Endodermal cell (in vitro differentiated cells): ENCODE data around the gene USP12. TPM values are rescaled to one million over a fixed set of nuclear protein-coding genes. Genes with fewer than 3 reads are reported as not detected.

Source experiments
- DNase-seq: peaks from one replicate; pipeline ENCODE4 v3.0.0-alpha.2; 2017
- H3K27ac ChIP-seq: 2 replicates; pipeline ENCODE4 v1.5.1; 2013; ENCODE audit warnings: mild to moderate bottlenecking, low read depth, low read length, moderate library complexity
- H3K27me3 ChIP-seq: 2 replicates; pipeline ENCODE4 v1.6.1; 2013; ENCODE audit warnings: mild to moderate bottlenecking, low read length, moderate library complexity; ENCODE audit not compliant: insufficient read depth, control insufficient read depth, poor library complexity, severe bottlenecking
- H3K36me3 ChIP-seq: 2 replicates; pipeline ENCODE4 v1.7.0; 2013; ENCODE audit warnings: mild to moderate bottlenecking, low read length, moderate library complexity; ENCODE audit not compliant: control insufficient read depth, insufficient read depth
- H3K4me1 ChIP-seq: one replicate; pipeline ENCODE4 v1.7.0; 2013; ENCODE audit warnings: low read length; ENCODE audit not compliant: control insufficient read depth, insufficient read depth
- H3K4me3 ChIP-seq: 2 replicates; pipeline ENCODE4 v1.5.1; 2013; ENCODE audit warnings: mild to moderate bottlenecking, low read length, moderate library complexity
- H3K9ac ChIP-seq: 2 replicates; pipeline ENCODE4 v1.6.1; 2013; ENCODE audit warnings: mild to moderate bottlenecking, low read length, moderate library complexity; ENCODE audit not compliant: poor library complexity, severe bottlenecking; ENCODE audit errors: extremely low read depth
- H3K9me3 ChIP-seq: 2 replicates; pipeline ENCODE4 v1.6.1; 2013; ENCODE audit warnings: mild to moderate bottlenecking, low read length, moderate library complexity; ENCODE audit not compliant: control insufficient read depth
- H3K27ac Mint-ChIP-seq: 2 replicates; pipeline ENCODE4 v1.8.0; 2020; ENCODE audit warnings: mixed read lengths
- H3K27me3 Mint-ChIP-seq: 2 replicates; pipeline ENCODE4 v1.8.0; 2021; ENCODE audit warnings: mild to moderate bottlenecking, mixed read lengths; ENCODE audit not compliant: insufficient read depth
- H3K36me3 Mint-ChIP-seq: 2 replicates; pipeline ENCODE4 v1.8.0; 2020; ENCODE audit warnings: low read depth, mixed read lengths
- H3K4me1 Mint-ChIP-seq: 2 replicates; pipeline ENCODE4 v1.8.0; 2020; ENCODE audit warnings: mixed read lengths
- H3K4me3 Mint-ChIP-seq: 2 replicates; pipeline ENCODE4 v1.8.0; 2020; ENCODE audit warnings: mild to moderate bottlenecking, moderate library complexity, mixed read lengths
- H3K9me3 Mint-ChIP-seq: 2 replicates; pipeline ENCODE4 v1.8.0; 2020; ENCODE audit warnings: mild to moderate bottlenecking, mixed read lengths
- whole genome bisulfite sequencing, 2 experiments: methylation state at CpG; one replicate each; pipeline versions ENCODE4 v1.1.5 to v1.1.7; 2013; ENCODE audit warnings: missing lambda C conversion rate in 2 of 2, mixed read lengths in 1 of 2; ENCODE audit not compliant: insufficient coverage in 1 of 2, insufficient read length in 1 of 2; 5-methylcytosine and 5-hydroxymethylcytosine counted together
- total RNA-seq, 2 donors: library from RNA; stranded (reverse); fragmentation: NEBNext Ultra II Directional in 1 of 2; extraction: Animal tissue kit (Norgen Biotek cat#: 25700) in 1 of 2; gene quantifications; 2 replicates in 1 of 2; 3 replicates in 1 of 2; pipeline ENCODE4 v1.2.1, GENCODE V29; 2021
- TF ChIP-seq, protein P1 (sequence below): fragments of 200-600 bp; sonication (generic); conservative IDR thresholded peaks from 2 replicates; pipeline ENCODE4 v1.5.0; 2021; ENCODE audit warnings: antibody characterized with exemption, mild to moderate bottlenecking

Gene USP12
- total RNA-seq, 2 donors from 2014 or later = 18.9 to 23.2 TPM

DNA sequence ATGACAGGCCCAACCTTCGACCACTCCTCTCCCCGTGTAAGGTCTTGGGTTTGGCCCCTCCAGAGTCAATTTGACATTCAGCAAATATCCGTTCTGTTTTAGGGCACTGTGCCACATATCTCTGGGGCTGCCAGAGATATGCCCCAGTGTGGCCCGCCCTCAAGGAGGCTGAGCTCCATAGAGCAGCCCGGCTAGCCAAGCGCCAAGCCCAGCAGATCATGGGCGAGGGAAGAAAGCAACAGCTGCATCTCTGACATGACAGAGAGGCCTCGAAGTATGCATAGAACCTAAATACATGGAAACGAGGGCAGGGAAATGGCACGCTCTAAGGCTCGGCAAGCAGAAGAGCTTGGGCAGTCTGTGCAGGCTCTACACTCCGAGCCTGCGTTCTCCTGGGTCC is 124.5 kb downstream of the USP12 start:
- no peak overlapping the region for H3K27ac Mint-ChIP-seq
- peaks cover 1% of the 10 kb centered on the region for H3K27me3 Mint-ChIP-seq
- H3K27ac ChIP-seq = no peak overlapping the region
- H3K9ac ChIP-seq = no peak overlapping the region
- peaks cover 2% of the 10 kb centered on the region for H3K9me3 Mint-ChIP-seq
- H3K4me1 ChIP-seq = no peaks in the 10 kb centered on the region
- WGBS, 2 experiments = 81 to 91% methylated on average over 7 to 13 of the region's 13 CpGs
- no peak overlapping the region for H3K4me3 ChIP-seq
- no peaks in the 10 kb centered on the region for H3K9me3 ChIP-seq
- H3K4me3 Mint-ChIP-seq = no peak overlapping the region
- H3K36me3 Mint-ChIP-seq = peaks cover 8% of the 10 kb centered on the region
- no peaks in the 10 kb centered on the region for H3K27me3 ChIP-seq
- TF ChIP-seq, protein P1, sequence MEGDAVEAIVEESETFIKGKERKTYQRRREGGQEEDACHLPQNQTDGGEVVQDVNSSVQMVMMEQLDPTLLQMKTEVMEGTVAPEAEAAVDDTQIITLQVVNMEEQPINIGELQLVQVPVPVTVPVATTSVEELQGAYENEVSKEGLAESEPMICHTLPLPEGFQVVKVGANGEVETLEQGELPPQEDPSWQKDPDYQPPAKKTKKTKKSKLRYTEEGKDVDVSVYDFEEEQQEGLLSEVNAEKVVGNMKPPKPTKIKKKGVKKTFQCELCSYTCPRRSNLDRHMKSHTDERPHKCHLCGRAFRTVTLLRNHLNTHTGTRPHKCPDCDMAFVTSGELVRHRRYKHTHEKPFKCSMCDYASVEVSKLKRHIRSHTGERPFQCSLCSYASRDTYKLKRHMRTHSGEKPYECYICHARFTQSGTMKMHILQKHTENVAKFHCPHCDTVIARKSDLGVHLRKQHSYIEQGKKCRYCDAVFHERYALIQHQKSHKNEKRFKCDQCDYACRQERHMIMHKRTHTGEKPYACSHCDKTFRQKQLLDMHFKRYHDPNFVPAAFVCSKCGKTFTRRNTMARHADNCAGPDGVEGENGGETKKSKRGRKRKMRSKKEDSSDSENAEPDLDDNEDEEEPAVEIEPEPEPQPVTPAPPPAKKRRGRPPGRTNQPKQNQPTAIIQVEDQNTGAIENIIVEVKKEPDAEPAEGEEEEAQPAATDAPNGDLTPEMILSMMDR = no peak
- no peaks in the 10 kb centered on the region for H3K36me3 ChIP-seq
- peaks cover 9% of the 10 kb centered on the region for H3K4me1 Mint-ChIP-seq
- no peak for DNase-seq

DNA sequence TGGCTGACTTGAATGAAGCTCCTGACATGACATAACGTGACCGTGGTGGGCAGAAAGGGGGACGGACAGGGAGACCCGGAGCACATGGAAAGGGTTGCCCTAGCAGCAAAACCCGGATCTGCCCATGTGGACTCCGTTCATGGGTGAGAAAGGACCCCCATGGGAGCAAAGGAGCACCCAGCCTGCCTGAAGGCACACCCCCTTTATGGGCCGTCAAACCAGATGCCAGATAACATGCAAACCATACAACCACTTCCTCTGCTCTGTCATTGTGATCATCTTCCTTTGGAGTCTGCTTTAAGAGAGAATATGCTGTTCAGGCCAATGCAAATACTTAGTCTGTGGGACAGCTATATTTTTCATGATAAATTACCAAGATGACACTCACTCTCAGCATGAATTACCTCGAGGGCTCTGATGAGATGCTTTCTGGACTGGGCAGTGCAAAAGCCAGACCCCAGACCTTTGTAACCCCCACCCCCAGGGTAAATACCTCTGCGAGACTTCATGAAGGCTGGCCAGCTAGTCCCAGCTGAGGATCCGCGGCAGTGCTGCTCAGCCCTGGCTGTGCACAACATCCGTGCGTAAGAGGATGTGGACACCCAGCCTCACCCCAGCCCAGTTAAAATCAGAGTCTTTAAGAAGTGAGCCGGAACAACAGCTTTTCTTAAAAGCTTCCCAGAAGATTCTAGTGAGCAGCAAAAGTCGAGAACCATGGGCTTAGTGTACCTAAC is 126.6 kb downstream of the USP12 start:
- no peaks in the 10 kb centered on the region for H3K9me3 ChIP-seq
- H3K36me3 Mint-ChIP-seq = peaks cover 2% of the 10 kb centered on the region
- H3K4me1 ChIP-seq = no peaks in the 10 kb centered on the region

DNA sequence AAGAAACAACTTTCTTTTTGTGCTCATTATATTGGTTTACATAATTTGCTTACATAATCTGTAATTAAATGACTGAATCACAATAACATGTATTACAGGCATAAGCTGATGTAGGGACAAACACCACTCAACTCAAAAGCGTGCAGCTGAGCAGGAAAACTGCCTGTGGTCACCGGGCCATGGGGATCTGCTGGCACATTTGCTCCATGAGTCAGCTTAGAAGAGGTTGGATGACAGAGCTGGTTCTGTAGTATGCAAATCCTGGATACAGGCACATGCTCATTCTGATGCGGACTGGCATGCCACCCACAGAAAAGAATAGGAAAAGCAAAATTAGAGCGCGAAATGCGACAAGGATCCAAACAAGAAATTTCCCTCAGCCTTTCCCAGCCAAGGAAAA is 128.6 kb downstream of the USP12 start:
- no peaks in the 10 kb centered on the region for H3K4me1 ChIP-seq
- no peak overlapping the region for H3K4me3 ChIP-seq
- H3K36me3 ChIP-seq = no peaks in the 10 kb centered on the region
- Mint-ChIP-seq H3K27me3 (peaks cover 1% of the 10 kb centered on the region), H3K27ac (no peak overlapping the region), H3K4me3 (no peak overlapping the region), H3K4me1 (peaks cover 9% of the 10 kb centered on the region), H3K36me3 (no peaks in the 10 kb centered on the region), H3K9me3 (no peaks in the 10 kb centered on the region)
- WGBS, 2 experiments = 49 to 74% methylated on average over 2 to 6 of the region's 6 CpGs
- no peak overlapping the region for H3K27ac ChIP-seq
- no peak overlapping the region for H3K9ac ChIP-seq
- TF ChIP-seq, protein P1 = no peak
- no peaks in the 10 kb centered on the region for H3K27me3 ChIP-seq
- DNase-seq = no peak
- no peaks in the 10 kb centered on the region for H3K9me3 ChIP-seq

More for the DNA sequence above, 126.6 kb downstream of the USP12 start:
- H3K4me1 Mint-ChIP-seq = peaks cover 9% of the 10 kb centered on the region
- Histone ChIP-seq H3K36me3 (no peaks in the 10 kb centered on the region), H3K4me3 (no peak overlapping the region), H3K27ac (no peak overlapping the region), H3K9ac (no peak overlapping the region), H3K27me3 (no peaks in the 10 kb centered on the region)
- no peak overlapping the region for H3K27ac Mint-ChIP-seq
- no peak overlapping the region for H3K4me3 Mint-ChIP-seq
- WGBS, 2 experiments = 89 to 90% methylated on average over 12 to 15 of the region's 15 CpGs
- TF ChIP-seq, protein P1 = no peak
- DNase-seq = no peak
- H3K27me3 Mint-ChIP-seq = peaks cover 1% of the 10 kb centered on the region
- no peaks in the 10 kb centered on the region for H3K9me3 Mint-ChIP-seq
